GM18870 (cell line): ENCODE results near the gene DCTN4.
A peak's percentile ranks its signal among the peaks of the same experiment; 100 is the strongest.
"Not testable (repeated sequence)": the region's sequence is repeated elsewhere in the genome, so short reads cannot be mapped to it uniquely, and the experiment has no call there.

ENCODE experiments used
- ATAC-seq: cut with Tn5 transposase; IDR thresholded peaks from one replicate; pipeline ENCODE4 v1.9.1; 2021; ENCODE audit warnings: moderate library complexity; ENCODE audit not compliant: unreplicated experiment

DCTN4 gene

DNA sequence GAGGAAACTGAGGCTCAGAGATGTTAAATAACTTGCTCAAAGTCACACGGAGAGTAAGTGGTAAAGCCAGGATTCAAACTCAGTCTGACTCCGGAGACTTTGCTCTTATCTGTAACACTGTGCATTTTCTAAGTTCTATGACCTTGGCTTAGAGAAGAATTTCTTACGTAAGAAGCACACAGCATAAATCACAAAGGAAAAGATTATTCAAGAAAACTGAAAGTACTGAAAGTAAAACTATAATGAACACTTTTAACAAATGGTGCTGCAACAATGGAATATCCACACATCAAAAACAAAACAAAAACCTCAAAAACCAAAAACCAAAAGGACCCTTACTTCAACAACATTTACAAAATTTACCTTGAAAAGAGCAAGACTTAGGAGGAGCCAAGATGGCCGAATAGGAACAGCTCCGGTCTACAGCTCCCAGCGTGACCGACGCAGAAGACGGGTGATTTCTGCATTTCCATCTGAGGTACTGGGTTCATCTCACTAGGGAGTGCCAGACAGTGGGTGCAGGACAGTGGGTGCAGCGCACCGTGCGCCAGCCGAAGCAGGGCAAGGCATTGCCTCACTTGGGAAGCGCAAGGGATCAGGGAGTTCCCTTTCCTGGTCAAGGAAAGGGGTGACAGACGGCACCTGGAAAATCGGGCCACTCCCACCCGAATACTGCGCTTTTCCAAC, 16.2 kb downstream of the DCTN4 start:
- ATAC-seq = not testable (repeated sequence)

DNA sequence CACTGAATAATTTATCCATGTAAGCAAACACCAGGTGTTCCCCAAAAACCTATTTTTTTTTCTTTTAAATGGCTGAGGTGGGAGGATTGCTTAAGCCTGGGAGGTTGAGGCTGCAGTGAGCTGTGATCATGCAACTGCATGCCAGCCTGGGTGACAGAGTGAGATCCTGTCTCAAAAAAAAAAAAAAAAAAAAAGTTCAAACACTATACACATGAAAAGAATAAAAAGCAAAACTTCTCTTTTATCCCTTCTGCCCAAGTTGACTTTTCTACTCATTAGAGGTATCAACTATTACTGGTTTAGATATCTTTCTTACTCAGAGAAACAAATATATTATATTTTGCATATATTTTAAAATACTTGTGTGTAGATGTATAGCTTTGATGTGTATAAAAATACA, 17.8 kb downstream of the DCTN4 start:
- ATAC-seq = no peak

DNA sequence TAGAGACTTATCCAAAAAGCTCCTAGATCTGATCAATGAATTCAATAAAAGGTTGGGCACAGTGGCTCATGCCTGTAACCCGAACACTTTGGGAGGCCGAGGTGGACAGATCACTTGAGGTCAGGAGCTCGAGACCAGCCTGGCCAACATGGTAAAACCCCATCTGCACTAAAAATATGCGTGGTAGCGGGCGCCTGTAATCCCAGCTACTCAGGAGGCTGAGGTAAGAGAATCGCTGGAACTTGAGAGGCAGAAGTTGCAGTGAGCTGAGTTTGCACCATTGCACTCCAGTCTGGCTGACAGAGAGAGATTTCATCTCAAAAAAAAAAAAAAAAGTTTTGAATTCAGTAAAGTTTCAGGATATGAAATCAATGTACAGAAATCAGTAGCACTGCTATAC, 20.0 kb downstream of the DCTN4 start:
- ATAC-seq = no peak

DNA sequence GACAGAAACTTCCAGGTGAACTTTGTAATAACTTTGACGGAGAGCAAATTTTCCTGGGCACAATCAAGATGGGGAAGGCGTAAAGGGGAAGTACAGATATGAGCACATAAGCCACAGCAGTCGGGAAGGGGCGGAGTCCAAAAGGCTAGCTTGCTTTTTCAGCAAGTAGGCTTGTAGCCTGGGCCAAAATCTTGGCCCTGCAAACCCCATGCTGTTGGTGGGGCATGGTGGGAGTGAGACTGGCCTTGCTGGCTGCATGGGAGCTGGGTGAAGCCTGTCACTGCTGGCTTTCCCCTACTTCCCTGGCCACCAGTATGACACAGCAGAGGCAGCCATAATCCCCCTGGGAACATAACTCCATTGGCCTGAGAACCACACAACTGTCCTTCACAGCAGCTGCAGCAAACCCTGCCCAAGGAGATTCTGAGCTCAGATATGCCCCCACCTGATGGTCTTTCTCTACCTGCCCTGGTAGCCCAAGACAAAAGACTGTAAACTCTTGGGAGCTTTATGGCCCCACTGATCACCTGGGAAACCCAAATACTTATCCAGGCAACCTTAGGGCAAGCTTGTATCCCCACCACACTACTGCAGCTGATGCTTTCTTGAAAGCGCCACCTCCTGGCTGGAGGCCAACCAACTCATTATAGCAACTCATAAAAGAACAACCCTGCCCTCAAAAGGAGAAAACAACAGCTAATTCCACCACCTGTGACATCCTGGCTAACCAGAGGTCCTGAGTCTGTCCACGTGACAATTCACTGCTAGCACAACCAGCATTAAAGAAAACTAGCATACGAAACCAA, 24.0 kb downstream of the DCTN4 start:
- ATAC-seq = peak; percentile 80

DNA sequence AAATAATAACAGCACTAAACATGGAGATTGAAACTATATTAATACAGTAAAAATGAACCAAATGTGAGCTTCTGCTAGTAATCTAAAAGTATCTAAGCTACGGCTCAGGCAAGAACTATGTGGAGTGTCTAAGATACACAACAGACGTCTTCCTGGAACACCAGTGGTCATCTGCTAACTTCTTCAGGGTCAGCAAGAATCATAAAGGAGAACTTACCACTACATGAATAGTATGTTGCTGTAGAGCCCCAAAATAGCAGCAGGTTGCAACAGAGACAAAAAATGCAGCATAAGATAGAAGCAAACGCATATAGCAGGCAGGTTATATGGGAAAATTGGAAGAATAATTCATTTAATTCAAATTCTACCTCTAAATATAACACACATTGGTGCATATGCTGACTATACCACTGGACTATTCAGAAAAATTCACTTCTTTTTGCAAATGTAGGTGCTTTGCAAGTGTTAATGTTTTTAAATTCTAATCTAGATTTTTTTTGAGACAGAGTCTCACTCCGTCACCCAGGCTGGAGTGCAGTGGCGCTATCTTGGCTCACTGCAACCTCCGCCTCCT, 27.1 kb downstream of the DCTN4 start:
- no peak for ATAC-seq

DNA sequence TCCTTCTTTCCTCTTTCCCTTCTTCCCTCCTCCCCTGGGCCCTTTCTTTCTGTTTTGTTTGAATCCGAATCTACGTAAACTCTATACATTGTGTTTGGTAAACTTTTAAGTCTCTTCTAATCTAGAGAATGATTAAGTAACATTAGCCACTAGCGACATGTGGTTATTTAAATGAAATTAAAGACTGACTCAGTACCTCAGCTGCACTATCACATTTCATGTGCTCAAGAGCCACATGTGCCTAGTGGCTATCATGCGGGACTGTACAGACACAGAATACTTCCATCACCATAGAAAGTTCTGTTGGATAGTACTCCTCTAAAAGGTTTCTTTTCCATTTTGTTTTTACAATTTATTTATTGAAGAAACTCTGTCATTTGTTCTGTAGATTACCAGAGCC, 29.0 kb downstream of the DCTN4 start:
- no peak for ATAC-seq

DNA sequence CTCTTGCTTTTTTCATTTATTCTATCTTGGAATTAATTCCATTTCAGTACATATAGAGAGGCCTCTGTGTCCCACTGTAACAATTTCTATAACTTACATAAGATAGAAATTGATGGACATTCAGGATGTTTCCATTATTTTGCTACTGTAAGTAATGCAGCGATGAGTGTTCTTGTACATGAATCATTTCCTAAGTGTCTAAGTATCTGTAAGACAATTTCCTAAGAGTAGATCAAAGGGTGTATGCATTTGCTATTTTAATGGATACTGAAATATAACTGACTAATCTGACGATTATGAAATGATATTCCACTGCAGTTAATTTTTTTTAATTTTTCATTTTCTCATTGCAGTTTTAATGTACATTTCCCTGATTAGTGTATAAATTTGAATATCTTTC, 35.0 kb downstream of the DCTN4 start:
- ATAC-seq = no peak

DNA sequence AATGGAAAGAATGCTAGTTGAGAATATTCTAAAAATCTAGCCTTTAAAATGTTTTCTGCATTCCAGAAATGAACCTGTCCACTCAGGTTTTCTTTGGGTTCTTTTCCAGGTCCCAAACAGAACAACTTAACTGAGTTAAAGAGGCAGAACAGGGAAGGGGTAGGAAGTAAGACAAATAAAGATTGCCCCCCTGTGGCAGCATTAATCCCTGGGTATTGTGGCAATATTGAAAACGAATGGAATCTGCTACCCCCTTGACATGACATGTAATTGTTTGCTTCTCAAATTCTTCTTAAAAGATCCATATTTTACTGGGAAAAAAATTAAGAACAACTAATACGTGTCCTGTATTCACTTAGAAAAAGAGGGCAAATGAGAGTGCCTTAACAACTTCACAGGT, 48.7 kb downstream of the DCTN4 start:
- ATAC-seq = no peak

DNA sequence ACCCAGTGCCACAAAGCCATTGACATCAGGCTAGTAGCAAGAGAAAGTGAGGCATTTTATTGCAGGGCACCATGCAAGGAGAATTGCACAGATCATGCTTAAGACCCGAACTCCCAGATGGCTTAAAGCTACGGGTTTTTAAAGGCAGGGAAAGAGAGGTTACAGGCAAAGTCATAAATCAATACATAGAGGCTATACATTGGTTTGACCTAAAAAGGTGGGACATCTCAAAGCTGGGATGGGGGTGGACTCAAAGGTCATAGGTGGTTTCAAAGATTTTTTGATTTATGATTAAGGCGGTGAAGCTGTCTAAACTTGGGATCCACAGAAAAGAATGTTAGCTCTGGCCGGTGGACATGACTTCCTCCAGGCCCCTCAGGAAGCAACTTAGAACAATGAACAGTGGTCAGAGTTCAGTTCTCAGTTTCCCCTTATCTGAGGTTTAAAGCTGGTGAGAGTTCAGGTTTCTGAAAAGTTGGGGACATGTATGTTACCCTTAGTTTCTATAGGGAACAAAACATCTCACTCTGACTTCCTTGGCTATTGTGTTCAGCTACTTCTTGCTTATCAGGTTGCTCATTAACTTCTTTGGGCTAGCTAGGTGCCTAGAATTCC, 51.9 kb downstream of the DCTN4 start:
- no peak for ATAC-seq

DNA sequence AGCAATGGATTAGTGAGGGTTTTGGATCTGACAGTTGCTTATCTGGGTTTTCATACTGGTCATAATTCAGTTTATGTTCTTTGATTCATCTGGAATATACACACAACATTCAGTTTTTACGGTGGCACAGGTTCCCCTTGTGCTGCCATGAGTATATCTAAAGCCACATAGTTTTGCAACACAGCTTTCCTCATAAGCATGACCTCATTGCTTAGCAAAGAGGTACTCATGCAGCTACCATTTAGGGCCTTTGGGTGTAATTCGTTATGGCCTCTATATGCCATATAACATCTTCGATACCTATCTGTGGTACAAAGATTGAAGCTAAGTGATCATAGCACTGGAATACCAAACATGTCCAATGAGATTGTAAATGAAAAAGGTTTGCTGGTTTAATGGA, 55.1 kb downstream of the DCTN4 start:
- no peak for ATAC-seq

DNA sequence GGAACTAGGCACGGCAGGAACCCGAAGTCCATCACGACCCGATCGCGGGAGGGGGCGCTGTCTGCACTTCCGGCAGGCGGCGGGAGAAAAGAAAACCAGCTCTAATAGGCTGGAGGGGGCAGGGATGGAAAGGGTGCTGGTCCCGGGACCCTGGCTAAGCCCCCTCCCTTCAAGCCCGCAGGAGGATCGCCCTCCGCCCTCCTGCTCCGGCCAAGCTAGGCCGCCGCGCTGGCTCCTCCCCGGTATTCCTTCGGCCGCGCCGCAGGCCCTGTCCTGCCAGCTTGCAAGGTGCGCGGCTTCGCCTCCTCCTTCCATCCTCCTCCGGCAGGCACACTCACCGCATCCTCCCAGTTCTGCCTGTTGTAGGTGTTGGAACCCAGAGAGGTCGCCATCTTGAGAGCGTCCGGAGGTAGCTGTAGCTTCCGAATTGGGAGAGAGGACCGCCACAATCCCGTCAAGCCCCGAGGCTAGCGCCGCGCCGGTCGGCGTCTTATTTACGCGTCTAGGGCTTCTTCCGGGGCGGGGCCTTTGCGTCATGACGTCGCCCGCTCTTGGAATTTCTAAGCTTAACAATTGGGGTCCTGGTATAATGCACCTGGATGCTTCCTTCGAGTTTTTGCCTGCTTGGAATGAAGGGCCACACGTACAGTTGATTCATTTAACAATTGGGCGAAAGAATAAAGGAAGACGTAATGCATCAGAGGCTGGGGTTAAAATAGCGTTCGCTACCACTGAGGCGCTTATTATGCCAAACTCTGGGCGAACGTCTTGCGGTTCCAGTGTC, 58.0 kb downstream of the DCTN4 start, which contains the start of gene RBM22:
Gene RBM22, minus strand, starts transcription at position 469 of the 784 bp plus-strand sequence. Its CDS starts 77 bp downstream, at position 392.
- peak; percentile 88 for ATAC-seq

DNA sequence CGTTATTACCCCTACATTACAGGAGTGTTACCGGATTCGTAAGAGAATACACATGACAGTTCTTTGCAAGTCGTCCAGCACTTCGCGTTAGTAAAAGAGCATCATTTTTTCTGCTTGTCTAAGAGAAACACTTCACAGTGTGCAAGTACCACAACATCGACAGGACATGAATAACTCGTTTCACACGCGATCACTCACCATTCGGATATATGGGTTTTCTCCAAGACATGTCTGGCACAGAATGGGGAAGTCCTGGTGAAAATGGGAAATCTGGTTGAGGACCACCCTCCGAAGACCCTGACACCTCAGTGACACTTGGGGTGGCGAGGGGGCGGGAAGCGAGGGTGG, 58.6 kb downstream of the DCTN4 start:
- no peak for ATAC-seq

DNA sequence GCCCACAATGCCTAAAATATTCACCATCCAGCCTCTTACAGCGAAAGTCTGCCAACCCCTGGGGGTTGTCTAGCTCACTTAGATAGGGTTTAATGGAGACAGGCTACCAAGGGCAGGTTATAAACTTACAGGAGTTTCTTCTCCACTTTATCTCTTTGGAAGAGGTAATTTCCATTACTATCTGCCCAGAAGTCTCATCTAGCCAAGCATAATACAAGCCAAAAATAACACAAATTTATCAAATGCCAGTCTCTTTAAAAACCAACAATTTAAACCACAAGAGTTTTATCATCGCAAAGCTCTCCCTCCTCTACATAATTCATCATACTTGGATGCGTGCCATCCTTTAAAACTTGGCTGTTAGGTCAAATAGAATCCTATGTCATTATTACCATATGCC, 64.2 kb downstream of the DCTN4 start:
- ATAC-seq = no peak

DNA sequence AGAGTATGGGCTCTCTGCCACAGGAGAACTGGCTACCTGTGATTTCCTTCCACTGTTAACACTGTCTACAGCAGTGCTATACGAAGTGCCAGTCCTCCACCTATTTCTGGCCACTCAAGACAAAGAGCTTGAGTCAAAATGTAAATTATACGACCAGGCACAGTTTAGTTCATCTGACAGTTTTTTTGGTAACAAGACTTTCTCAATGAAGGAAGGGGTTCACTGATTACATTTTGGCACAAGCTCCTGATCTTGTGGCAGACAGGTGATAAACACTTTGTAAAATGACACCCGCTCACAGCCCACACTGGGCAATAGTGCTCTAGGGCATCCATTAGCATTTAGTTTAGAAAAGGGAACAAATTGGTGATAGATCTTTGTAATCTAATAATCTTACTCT, 66.5 kb downstream of the DCTN4 start:
- no peak for ATAC-seq

DNA sequence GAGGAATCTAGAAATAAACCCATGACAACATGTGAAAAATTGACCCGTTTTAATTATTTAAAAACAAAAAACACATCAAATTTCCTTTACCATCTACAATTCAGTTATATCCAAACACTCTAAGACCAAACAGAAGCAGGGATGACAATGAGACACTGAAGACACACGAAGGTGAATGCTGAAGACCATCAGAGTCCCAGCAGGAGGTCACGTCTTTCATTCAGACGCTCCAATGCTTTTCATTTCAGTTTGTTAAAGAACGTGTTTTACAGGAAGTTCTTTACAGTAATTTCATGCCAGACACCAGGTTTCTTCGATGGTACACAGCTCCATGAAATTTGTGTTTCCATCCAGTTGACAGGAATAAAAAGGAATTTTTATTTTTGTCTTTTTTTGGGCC, 68.1 kb downstream of the DCTN4 start:
- no peak for ATAC-seq

DNA sequence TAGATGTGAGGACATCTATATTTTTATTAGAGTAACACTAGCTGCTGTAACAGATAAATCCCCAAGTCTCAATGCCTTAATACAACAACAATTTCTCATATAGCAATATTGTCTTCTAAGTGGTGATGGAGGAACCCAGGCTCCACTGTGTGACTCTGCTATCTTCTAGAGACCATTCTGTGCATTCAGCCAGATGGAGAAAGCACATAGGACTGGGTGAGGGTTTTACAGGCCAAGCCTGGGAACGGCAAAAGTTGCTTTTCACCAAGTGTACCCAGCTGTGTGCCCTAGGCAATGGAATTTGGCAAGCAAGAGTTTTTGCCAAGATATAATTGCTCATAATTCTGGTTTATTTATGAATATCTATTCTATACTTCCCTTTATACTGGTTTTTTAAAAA, 69.7 kb downstream of the DCTN4 start:
- no peak for ATAC-seq

DNA sequence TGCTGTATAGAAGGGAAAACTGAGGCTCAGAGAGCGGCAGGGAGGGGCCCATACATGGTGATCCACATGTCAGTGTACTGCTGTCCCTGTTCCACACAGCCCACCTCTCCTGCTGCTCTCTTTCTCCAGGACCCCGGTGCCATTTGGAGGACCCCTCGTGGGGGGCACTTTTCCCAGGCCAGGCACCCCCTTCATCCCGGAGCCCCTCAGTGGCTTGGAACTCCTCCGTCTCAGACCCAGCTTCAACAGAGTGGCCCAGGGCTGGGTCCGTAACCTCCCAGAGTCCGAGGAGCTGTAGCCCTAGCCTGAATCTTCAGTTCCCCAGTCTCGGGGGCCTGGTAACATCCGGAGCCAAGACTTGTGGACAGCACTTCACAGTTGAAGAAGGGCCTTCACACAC, 82.2 kb downstream of the DCTN4 start:
- ATAC-seq = no peak

DNA sequence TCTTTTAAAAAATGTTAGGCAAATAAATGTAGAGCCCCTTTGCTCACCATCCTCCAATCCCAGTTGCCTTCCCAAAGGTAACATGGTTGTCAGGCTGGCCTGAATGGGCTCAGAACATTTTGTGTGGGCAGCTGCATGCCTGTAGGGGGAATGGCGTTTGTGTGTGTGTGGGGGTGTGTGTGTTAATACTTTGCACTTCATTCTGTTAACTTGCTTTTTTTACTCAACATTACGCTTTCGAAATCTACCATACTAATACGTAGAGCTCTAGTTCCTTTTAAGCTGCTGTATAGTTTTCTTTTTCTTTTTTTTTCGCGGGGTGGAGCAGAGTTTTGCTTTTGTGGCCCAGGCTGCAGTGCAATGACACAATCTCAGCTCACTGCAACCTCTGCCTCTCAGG, 83.7 kb downstream of the DCTN4 start:
- no peak for ATAC-seq

DNA sequence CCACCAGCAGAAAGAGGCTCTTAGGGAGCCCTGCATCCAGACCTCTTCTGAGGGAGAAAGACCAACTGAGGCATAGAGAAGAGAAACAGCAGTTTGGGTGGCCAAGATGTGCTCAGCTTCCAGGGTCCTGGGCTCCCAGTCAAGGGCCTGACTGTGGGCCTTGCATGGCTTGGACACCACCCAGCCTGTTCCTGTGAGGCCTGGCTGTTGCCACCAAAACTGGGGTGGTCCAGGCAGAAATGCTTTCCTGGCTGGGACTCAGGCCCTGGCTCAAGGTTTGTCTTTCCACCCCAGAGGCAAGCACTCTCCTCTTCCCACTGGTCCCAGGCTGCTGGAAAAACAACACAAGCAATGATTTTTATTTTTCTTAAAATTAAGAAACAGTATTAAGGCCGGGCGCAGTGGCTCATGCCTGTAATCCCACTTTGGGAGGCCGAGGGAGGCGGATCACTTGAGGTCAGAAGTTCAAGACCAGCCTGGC, 84.4 kb downstream of the DCTN4 start:
- no peak for ATAC-seq

DNA sequence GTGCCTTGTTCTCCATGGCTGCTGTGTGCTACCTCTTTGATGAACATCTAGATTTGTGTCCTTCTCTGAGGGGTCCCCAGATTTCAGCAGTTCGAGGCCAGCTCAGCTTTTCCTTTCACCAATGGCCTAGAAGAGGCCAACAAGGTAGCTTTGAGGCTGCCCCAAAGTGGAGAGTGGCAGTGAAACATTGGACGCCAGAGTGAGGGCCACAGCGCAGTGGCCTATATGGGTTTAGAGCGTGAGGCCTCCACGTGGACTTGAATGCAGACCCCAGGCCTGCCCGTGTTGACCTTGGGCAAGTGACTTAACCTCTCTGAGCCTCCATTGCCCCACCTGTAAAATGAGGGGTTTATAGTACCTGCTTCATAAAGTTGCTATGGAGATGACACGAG, 85.9 kb downstream of the DCTN4 start:
- no peak for ATAC-seq
